Spleen (tissue), 7 donors: ENCODE data around the gene FGF14.

Experiments used
- POLR2AphosphoS5 ChIP-seq, 3 donors: sonication (generic); formaldehyde crosslinking; IDR thresholded peaks; one replicate each; pipeline ENCODE4 v1.5.1; 2017; ENCODE audit warnings: antibody characterized with exemption in 3 of 3
- TF ChIP-seq, protein P1 (sequence below), 11 experiments: fragments of 200-600 bp in 7 of 11; fragments of 450-650 bp in 4 of 11; sonication (generic) in 4 of 11; IDR thresholded peaks in 8 of 11; conservative IDR thresholded peaks in 3 of 11; 1 replicate in 7 of 11; 2 replicates in 4 of 11; pipeline versions ENCODE4 v1.4.0 to v1.8.0; 2016 to 2021; ENCODE audit warnings: antibody characterized with exemption in 11 of 11, inconsistent platforms in 4 of 11, mild to moderate bottlenecking in 1 of 11
- donor health status: DM: no; HTN: no; CAD: no; lungs with moderate emphysema.
- donor health status: DM: no; HTN: no; CAD: no.
- donor health status: DM: no; HTN: no; CAD: no.

DNA sequence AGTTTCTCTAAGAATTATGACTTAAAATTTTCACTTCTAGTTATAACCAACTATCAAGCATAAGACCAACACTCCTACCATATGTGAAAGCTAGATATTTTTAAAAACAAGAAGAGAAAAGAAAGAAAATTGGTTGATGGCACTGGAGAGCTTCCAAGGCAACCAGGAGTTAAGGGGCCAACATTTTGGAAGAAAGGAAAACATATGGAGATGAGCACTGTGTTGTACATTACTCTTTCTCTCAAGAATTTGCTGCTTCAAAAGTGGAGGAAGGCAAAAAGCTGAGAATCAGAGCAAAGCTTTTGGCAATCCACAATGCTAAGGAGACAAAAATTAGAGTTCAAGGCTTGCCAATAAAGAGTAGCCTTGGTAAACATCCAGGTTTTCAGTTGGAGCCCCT, 503.2 kb downstream of the FGF14 start:
- TF ChIP-seq POLR2AphosphoS5 (IDR thresholded peaks at IDR 0.05): no peak
- TF ChIP-seq, protein P1, sequence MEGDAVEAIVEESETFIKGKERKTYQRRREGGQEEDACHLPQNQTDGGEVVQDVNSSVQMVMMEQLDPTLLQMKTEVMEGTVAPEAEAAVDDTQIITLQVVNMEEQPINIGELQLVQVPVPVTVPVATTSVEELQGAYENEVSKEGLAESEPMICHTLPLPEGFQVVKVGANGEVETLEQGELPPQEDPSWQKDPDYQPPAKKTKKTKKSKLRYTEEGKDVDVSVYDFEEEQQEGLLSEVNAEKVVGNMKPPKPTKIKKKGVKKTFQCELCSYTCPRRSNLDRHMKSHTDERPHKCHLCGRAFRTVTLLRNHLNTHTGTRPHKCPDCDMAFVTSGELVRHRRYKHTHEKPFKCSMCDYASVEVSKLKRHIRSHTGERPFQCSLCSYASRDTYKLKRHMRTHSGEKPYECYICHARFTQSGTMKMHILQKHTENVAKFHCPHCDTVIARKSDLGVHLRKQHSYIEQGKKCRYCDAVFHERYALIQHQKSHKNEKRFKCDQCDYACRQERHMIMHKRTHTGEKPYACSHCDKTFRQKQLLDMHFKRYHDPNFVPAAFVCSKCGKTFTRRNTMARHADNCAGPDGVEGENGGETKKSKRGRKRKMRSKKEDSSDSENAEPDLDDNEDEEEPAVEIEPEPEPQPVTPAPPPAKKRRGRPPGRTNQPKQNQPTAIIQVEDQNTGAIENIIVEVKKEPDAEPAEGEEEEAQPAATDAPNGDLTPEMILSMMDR (IDR thresholded peaks at IDR 0.05 in 8 of 11, conservative IDR thresholded peaks at IDR 0.05 in 3 of 11): no peak
